GM21526 (cell line): ENCODE data around the gene C1orf185.
"Not testable (repeated sequence)": the region's sequence is repeated elsewhere in the genome, so short reads cannot be mapped to it uniquely, and the experiment has no call there.

ENCODE experiments used
- ATAC-seq: cut with Tn5 transposase; IDR thresholded peaks from one replicate; pipeline ENCODE4 v1.9.1; 2021; ENCODE audit warnings: moderate library complexity; ENCODE audit not compliant: unreplicated experiment, low FRiP score

Gene C1orf185

GRCh38 chr1:51101976-51102375, at the start of gene C1orf185:
Gene C1orf185, plus strand, starts transcription at chr1:51102228. Its CDS starts 6 bp downstream, at chr1:51102234.
- ATAC-seq: no peak

DNA sequence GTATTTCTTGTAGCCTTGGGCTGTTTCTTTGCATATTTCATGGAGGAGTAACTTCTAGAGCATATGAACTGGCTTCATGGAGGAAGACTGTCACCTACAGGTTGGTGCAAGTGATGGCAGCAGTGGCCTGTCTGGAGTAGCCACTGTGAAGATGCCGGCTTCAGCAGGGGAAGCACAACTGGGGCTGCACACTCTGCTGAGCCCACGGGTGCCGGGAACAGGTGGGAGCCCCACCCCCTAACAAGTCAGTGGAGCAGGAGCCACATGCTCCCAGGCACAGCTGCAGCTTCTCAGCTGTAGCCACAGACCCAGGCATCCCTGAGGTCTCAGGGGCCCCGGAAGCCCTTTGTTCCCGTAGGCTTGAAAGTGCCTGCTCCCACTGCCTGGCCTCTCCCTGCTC, 43.2 kb upstream of the C1orf185 start:
- no peak for ATAC-seq

- ATAC-seq: no peak
Observed at GRCh38 chr1:51061231-51061918, 40.7 kb upstream of the C1orf185 start.

GRCh38 chr1:51063121-51063520, 38.9 kb upstream of the C1orf185 start:
- ATAC-seq: no peak

DNA sequence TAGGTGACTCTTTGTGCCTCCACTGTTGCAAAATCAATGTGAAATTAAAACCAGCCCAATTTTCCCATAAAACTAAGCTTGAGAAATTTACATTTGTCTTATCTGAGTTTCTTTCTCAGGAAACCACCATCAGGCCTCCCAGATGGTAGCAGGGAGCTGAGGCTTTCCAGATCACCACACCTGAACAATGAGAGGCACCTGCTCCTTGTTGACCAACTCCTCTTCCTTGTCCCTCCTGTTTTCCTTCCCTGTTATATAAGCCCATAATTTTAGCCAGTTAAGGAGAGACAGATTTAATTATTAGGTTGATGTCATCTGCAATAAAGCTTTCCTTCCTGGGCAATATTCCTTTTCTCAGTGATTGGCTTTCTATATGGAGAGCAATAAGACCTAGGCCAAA, 32.0 kb upstream of the C1orf185 start:
- no peak for ATAC-seq

DNA sequence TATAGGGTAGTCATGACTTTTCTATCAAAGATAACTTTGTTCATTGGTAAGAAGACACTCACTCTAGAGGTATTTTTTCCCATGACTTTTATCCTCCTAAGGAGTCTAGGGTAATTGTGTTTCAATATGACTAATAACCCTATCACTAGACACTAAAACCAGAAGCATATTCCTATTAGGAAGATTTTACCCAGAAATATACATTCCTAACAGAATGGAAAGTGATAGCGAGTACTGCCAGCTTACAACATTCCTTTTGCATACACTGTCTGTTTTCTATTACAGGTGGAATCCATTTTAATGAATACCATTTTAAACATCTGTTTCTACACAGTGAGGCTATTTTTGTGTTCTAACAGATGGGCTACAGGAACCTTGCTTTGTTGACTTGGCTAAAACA, 31.4 kb upstream of the C1orf185 start:
- ATAC-seq: no peak

GRCh38 chr1:51071291-51072042, 30.6 kb upstream of the C1orf185 start:
- no peak for ATAC-seq

- no peak for ATAC-seq
Observed at GRCh38 chr1:51072043-51072439, 30.0 kb upstream of the C1orf185 start.

GRCh38 chr1:51072651-51073050, 29.4 kb upstream of the C1orf185 start:
- no peak for ATAC-seq

- no peak for ATAC-seq
Observed at GRCh38 chr1:51073456-51073855, 28.6 kb upstream of the C1orf185 start.

- no peak for ATAC-seq
Observed at GRCh38 chr1:51086496-51087271, 15.3 kb upstream of the C1orf185 start.

DNA sequence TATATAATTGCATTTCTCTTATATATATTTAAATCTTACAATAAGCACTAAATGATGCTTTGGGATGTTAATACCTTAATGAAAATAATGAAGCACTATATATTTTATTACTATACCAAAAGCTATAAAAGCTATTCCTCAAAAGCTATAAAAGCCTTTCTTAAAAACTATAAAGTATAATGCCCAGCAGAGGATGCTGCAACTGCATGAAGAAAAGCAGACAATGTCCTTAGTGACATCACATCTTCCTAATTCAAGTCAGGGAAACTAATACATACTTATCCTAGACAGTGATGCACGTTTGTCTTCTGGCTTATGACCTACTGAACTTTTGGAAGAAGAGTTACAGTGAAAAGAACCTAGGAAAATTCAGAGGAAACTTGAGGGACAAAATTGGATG, 13.6 kb upstream of the C1orf185 start:
- ATAC-seq: no peak

DNA sequence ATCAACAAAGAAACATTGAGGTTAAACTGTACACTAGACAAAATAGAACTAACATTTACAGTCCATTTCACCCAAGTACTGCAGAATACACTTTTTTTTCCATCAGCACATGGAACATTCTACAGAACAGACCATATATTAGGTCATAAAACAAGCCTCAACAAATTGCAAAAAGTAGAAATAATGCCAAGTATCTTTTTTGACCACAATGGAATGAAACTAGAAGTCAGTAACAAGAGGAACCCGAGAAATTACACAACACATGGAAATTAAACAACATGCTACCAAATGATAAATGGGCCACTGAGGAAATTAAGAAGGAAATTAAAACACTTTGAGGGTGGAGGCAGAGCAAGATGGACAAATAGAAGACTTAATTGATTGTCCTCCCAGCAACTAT, 8.4 kb upstream of the C1orf185 start:
- no peak for ATAC-seq

DNA sequence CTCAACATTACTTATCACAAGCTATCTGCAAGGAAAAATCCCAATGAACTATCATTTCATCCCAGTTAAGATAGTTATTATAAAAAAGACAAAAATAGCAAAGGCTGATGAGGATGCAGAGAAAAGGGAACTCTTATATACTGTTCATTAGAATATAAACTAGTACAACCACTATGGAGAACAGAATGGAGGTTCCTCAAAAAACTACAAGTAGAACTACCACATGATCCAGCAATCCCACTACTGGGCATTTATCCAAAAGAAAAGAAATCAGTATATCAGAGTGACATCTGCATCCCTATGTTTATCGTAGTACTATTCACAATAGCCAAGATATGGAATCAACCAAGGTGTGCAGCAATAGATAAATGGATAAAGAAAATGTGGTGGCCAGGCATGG, 4.9 kb upstream of the C1orf185 start:
- no peak for ATAC-seq

DNA sequence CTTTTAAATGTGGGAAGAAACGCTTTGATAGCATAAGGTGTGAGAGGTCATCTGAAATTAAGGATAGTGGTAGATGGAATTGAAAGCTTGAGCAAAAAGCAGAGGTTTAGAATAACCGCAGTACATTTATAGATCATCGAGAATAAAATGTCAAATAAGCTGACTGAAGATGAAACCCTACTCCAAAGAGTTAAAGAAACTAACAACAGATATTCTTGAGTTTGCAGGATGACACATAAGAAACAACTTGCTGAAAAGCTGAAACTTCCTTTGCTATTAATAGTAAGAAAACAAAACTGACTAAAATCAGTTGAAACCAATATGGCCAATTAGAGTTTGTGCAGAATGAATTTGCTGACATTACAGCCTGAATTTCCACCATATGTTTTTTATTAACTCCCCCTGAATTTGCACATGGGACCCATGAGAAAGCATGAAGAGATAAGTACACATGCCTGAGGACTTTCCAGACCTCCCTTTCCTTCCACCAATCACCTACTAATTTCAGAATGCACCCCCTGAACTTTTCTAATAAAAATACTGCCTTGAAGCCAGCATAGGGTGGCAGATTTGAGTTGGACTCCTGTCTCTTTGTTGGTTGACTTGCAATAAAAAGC, 1.7 kb upstream of the C1orf185 start:
- peak; percentile 87 for ATAC-seq

GRCh38 chr1:51114137-51114536, 12.1 kb downstream of the C1orf185 start:
- ATAC-seq: no peak

DNA sequence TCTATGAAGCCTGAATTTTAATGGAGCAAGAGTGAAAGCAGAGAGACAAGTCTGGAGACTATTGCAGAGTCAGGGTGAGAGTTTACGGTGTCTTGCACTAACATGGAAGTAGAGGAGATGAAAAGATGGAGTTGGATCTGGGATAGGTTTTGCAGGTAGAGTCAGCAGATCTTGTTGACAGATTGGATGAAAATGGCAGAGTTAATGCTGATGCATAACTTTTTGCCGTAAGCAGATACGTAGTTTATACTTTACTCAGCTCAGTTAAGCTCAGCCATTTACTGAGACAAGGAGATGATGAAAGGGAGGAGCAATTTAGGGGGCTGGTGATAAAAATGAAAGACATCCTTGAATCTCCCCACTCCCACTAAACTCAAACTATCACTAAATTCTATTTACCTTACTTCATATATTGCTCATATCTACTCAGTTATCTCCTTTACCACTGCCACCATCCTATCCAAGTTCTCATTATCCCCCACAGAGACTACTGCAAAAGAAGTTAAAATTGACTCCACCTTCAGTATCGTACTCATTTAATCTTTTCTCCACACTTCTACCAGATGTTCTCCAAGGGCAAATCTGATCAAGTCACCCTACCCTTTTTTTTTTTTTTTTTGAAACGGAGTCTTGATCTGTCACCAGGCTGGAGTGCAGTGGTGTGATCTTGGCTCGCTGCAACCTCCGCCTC, 13.8 kb downstream of the C1orf185 start:
- ATAC-seq: no peak

DNA sequence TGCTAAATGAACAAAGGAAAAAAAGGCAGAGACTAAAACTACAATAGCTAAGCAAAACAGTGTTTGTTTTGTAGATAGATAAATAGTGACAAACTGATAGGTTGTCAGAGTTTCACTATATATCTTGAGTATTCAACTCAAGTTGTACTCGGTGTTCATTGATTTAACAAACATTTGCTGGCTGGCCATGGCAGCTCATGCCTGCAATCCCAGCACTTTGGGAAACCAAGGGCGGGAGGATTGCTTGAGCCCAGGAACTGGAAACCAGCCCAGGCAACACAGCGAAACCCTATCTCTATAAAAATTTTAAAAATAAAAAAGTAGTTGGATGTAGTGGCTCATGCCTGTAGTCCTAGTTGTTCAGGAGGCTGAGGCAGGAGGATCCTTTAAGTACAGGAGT, 17.3 kb downstream of the C1orf185 start:
- no peak for ATAC-seq

GRCh38 chr1:51120629-51121028, 18.6 kb downstream of the C1orf185 start:
- no peak for ATAC-seq

GRCh38 chr1:51127152-51127551, 25.1 kb downstream of the C1orf185 start:
- ATAC-seq: not testable (repeated sequence)
